22Rv1 (cell line): Measurements from ENCODE around the gene TRDN.

Experiments
- H3K27ac ChIP-seq: fragments of 450-650 bp; 2 replicates; pipeline ENCODE4 v1.5.1; 2017
- ZFX ChIP-seq: fragments of 450-650 bp; IDR thresholded peaks from 2 replicates; pipeline ENCODE4 v1.6.1; 2017; ENCODE audit warnings: antibody characterized with exemption, borderline replicate concordance
- TF ChIP-seq, protein P1 (sequence below): fragments of 450-650 bp; IDR thresholded peaks from 2 replicates; pipeline ENCODE4 v1.5.1; 2017; ENCODE audit warnings: mild to moderate bottlenecking

The TRDN gene

GRCh38 chr6:123526128-123526527, 110.6 kb downstream of the TRDN start:
- TF ChIP-seq, protein P1, sequence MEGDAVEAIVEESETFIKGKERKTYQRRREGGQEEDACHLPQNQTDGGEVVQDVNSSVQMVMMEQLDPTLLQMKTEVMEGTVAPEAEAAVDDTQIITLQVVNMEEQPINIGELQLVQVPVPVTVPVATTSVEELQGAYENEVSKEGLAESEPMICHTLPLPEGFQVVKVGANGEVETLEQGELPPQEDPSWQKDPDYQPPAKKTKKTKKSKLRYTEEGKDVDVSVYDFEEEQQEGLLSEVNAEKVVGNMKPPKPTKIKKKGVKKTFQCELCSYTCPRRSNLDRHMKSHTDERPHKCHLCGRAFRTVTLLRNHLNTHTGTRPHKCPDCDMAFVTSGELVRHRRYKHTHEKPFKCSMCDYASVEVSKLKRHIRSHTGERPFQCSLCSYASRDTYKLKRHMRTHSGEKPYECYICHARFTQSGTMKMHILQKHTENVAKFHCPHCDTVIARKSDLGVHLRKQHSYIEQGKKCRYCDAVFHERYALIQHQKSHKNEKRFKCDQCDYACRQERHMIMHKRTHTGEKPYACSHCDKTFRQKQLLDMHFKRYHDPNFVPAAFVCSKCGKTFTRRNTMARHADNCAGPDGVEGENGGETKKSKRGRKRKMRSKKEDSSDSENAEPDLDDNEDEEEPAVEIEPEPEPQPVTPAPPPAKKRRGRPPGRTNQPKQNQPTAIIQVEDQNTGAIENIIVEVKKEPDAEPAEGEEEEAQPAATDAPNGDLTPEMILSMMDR, result no peak
- TF ChIP-seq ZFX, result no peak
- H3K27ac ChIP-seq, result no peak overlapping the region

- no peak for TF ChIP-seq ZFX
- TF ChIP-seq, protein P1, result no peak
- no peak overlapping the region for H3K27ac ChIP-seq
These were observed 112.0 kb downstream of the TRDN start for GRCh38 chr6:123524781-123525180.

GRCh38 chr6:123520217-123520616, 116.5 kb downstream of the TRDN start:
- no peak for TF ChIP-seq ZFX
- TF ChIP-seq, protein P1, result no peak
- no peak overlapping the region for H3K27ac ChIP-seq

- no peak for TF ChIP-seq ZFX
- TF ChIP-seq, protein P1, result no peak
- H3K27ac ChIP-seq, result no peak overlapping the region
These were observed 117.6 kb downstream of the TRDN start for GRCh38 chr6:123519189-123519505.

GRCh38 chr6:123518441-123519188, 118.1 kb downstream of the TRDN start:
- no peak overlapping the region for H3K27ac ChIP-seq
- no peak for TF ChIP-seq ZFX
- TF ChIP-seq, protein P1, result no peak

- no peak overlapping the region for H3K27ac ChIP-seq
These were observed 121.0 kb downstream of the TRDN start for GRCh38 chr6:123515715-123516114.

DNA sequence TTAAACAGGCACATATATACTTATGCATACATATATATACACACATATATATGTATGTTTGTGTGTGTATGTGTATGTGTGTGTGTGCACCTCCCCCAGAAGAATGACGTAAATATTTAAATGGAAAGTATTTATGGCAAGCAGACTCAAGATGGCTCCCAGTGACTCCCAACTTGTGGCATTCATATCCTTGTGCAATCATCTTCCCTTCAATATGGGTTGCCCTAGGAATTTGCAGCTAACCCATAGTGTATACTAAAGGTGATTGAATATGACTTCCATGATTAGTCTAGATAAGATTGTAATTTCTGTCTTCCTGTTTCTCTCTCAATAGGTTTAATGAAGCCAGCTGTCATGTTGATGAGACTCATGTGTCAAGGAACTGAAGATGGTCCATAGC, 127.6 kb downstream of the TRDN start:
- no peak overlapping the region for H3K27ac ChIP-seq
- TF ChIP-seq, protein P1, result no peak
- TF ChIP-seq ZFX, result no peak

More at GRCh38 chr6:123515715-123516114, 121.0 kb downstream of the TRDN start:
- TF ChIP-seq ZFX, result no peak
- TF ChIP-seq, protein P1, result no peak
